ENCODE results near the gene COL13A1. TPM values are rescaled to one million over a fixed set of nuclear protein-coding genes. Genes with fewer than 3 reads are reported as not detected.

COL13A1 gene
- total RNA-seq, 4 donors from 2014 or later, result 0.42 to 3.4 (median 1.5) TPM

GRCh38 chr10:69789164-69789576, 12.5 kb upstream of the COL13A1 start:
- DNase-seq (ENCODE audit: low spot score in 2 of 2), result no peak
- H3K4me1 ChIP-seq, result no peaks in the 10 kb centered on the region
- no peak overlapping the region for H3K4me3 ChIP-seq
- H3K27me3 ChIP-seq, result no peaks in the 10 kb centered on the region
- H3K9me3 ChIP-seq, result no peaks in the 10 kb centered on the region
- WGBS, result 62% methylated on average over 4 of the region's 4 CpGs
- H3K36me3 ChIP-seq, result no peaks in the 10 kb centered on the region
- no peak overlapping the region for H3K27ac ChIP-seq
- TF ChIP-seq EP300 (IDR thresholded peaks at IDR 0.05), result no peak
- peak; percentile 33 to 55 for TF ChIP-seq CTCF (IDR thresholded peaks at IDR 0.05)

GRCh38 chr10:69791812-69792211, 9.9 kb upstream of the COL13A1 start:
- Histone ChIP-seq H3K27ac (no peak overlapping the region), H3K4me1 (no peaks in the 10 kb centered on the region), H3K36me3 (no peaks in the 10 kb centered on the region), H3K9me3 (no peaks in the 10 kb centered on the region), H3K4me3 (no peak overlapping the region), H3K27me3 (no peaks in the 10 kb centered on the region)
- DNase-seq (ENCODE audit: low spot score in 2 of 2), result no peak
- 96% methylated on average over 5 of the region's 5 CpGs for WGBS
- TF ChIP-seq POLR2AphosphoS5 (IDR thresholded peaks at IDR 0.05) (no peak), POLR2A (IDR thresholded peaks at IDR 0.05) (no peak), CTCF (IDR thresholded peaks at IDR 0.05) (no peak), EP300 (IDR thresholded peaks at IDR 0.05) (no peak)

GRCh38 chr10:69792341-69792740, 9.4 kb upstream of the COL13A1 start:
- H3K9me3 ChIP-seq, result no peaks in the 10 kb centered on the region
- WGBS, result 25% methylated on average over 1 of the region's 1 CpG

GRCh38 chr10:69794673-69795072, 7.0 kb upstream of the COL13A1 start:
- Histone ChIP-seq H3K9me3 (no peaks in the 10 kb centered on the region), H3K4me1 (no peaks in the 10 kb centered on the region), H3K27ac (no peak overlapping the region), H3K36me3 (no peaks in the 10 kb centered on the region), H3K4me3 (no peak overlapping the region), H3K27me3 (no peaks in the 10 kb centered on the region)
- 33% methylated on average over 1 of the region's 1 CpG for WGBS
- TF ChIP-seq CTCF (IDR thresholded peaks at IDR 0.05) (no peak), POLR2A (IDR thresholded peaks at IDR 0.05) (no peak), POLR2AphosphoS5 (IDR thresholded peaks at IDR 0.05) (no peak), EP300 (IDR thresholded peaks at IDR 0.05) (no peak)
- no peak for DNase-seq (ENCODE audit: low spot score in 2 of 2)

More at GRCh38 chr10:69792341-69792740, 9.4 kb upstream of the COL13A1 start:
- no peaks in the 10 kb centered on the region for H3K36me3 ChIP-seq
- DNase-seq (ENCODE audit: low spot score in 2 of 2), result no peak
- no peak overlapping the region for H3K4me3 ChIP-seq
- no peak overlapping the region for H3K27ac ChIP-seq
- H3K27me3 ChIP-seq, result no peaks in the 10 kb centered on the region
- no peak for TF ChIP-seq POLR2A (IDR thresholded peaks at IDR 0.05)
- TF ChIP-seq EP300 (IDR thresholded peaks at IDR 0.05), result no peak
- no peak for TF ChIP-seq POLR2AphosphoS5 (IDR thresholded peaks at IDR 0.05)
- no peak for TF ChIP-seq CTCF (IDR thresholded peaks at IDR 0.05)
- H3K4me1 ChIP-seq, result no peaks in the 10 kb centered on the region

- WGBS, result 60% methylated on average over 1 of the region's 1 CpG
- Histone ChIP-seq H3K27me3 (no peaks in the 10 kb centered on the region), H3K36me3 (no peaks in the 10 kb centered on the region), H3K4me3 (no peak overlapping the region), H3K4me1 (no peaks in the 10 kb centered on the region), H3K27ac (no peak overlapping the region), H3K9me3 (no peaks in the 10 kb centered on the region)
- TF ChIP-seq POLR2AphosphoS5 (IDR thresholded peaks at IDR 0.05), result no peak
- TF ChIP-seq CTCF (IDR thresholded peaks at IDR 0.05), result no peak
- no peak for TF ChIP-seq POLR2A (IDR thresholded peaks at IDR 0.05)
- TF ChIP-seq EP300 (IDR thresholded peaks at IDR 0.05), result no peak
- no peak for DNase-seq (ENCODE audit: low spot score in 2 of 2)
Measured at GRCh38 chr10:69795242-69795934, 6.3 kb upstream of the COL13A1 start.

Measured in suprapubic skin (tissue), 4 donors.